GM12891 (cell line): ENCODE measurements around the gene MED13L.

ENCODE experiments used
- PAX5 ChIP-seq: IDR thresholded peaks from 2 replicates; pipeline ENCODE4 v1.6.1; 2011; ENCODE audit warnings: low read length, moderate library complexity, mild to moderate bottlenecking; ENCODE audit not compliant: insufficient read depth, severe bottlenecking
- POLR2A ChIP-seq: IDR thresholded peaks from 2 replicates; pipeline ENCODE4 v1.6.1; 2011; ENCODE audit warnings: low read depth, low read length, control low read depth
- POLR2AphosphoS5 ChIP-seq: IDR thresholded peaks from 2 replicates; pipeline ENCODE4 v1.6.1; 2011; ENCODE audit warnings: low read depth, low read length, control low read depth
- TAF1 ChIP-seq: IDR thresholded peaks from 2 replicates; pipeline ENCODE4 v1.6.1; 2011; ENCODE audit warnings: low read depth, low read length, control low read depth

- TF ChIP-seq POLR2AphosphoS5 (no peak), POLR2A (no peak), TAF1 (no peak), PAX5 (no peak)
Observed at GRCh38 chr12:116074686-116075085, 202.8 kb downstream of the MED13L start.
